Measurements from ENCODE around the gene CYP2D6. TPM values are rescaled to one million over a fixed set of nuclear protein-coding genes. Genes with fewer than 3 reads are reported as not detected.

The CYP2D6 gene
- total and polyA plus RNA-seq, 2 of the 13 experiments (the other 11 are each of a cell fraction or from before 2014, with no cell fraction given), result 1.0 to 3.7 TPM

- peak; percentile 49 for TF ChIP-seq TAF15 (IDR thresholded peaks at IDR 0.05; ENCODE audit: low read depth, low read length, poor library complexity, severe bottlenecking)
- peak; percentile 60; the same call in 1 of the 2 replicates for TF ChIP-seq TOPORS (CRISPR knock-in tag; IDR thresholded peaks at IDR 0.05)
- peak; percentile 88; the same call in 1 of the 2 replicates for TF ChIP-seq CHCHD3 (CRISPR knock-in tag; IDR thresholded peaks at IDR 0.05)
- no peak for TF ChIP-seq IKZF1 (IDR thresholded peaks at IDR 0.05)
- peak; percentile 55; the same call in 1 of the 2 replicates for TF ChIP-seq MEIS2 (CRISPR knock-in tag; IDR thresholded peaks at IDR 0.05)
- peak; percentile 90; the same call in 1 of the 2 replicates for TF ChIP-seq ZNF225 (CRISPR knock-in tag; IDR thresholded peaks at IDR 0.05)
- TF ChIP-seq HOXA7 (CRISPR knock-in tag; IDR thresholded peaks at IDR 0.05), result no peak
- peak; percentile 80 for TF ChIP-seq ZNF501 (CRISPR knock-in tag; IDR thresholded peaks at IDR 0.05)
- TF ChIP-seq PHF20 (CRISPR knock-in tag; IDR thresholded peaks at IDR 0.05), result peak; percentile 61; the same call in 1 of the 2 replicates
- TF ChIP-seq TEF (CRISPR knock-in tag; IDR thresholded peaks at IDR 0.05), result peak; percentile 51; the same call in 1 of the 2 replicates
- TF ChIP-seq MTF1 (CRISPR knock-in tag; IDR thresholded peaks at IDR 0.05), result peak; percentile 69; the same call in 1 of the 2 replicates
- TF ChIP-seq ZNF143 (CRISPR knock-in tag; IDR thresholded peaks at IDR 0.05), result peak; percentile 43; the same call in 1 of the 2 replicates
- TF ChIP-seq NFIB (CRISPR knock-in tag; IDR thresholded peaks at IDR 0.05; ENCODE audit: borderline replicate concordance), result no peak
- TF ChIP-seq, protein P1, sequence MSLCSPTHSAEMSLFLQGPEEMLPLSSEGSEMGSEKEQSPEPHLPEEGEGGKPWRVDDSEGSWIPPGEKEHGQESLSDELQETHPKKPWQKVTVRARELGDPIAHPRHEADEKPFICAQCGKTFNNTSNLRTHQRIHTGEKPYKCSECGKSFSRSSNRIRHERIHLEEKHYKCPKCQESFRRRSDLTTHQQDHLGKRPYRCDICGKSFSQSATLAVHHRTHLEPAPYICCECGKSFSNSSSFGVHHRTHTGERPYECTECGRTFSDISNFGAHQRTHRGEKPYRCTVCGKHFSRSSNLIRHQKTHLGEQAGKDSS (CRISPR knock-in tag; IDR thresholded peaks at IDR 0.05; ENCODE audit: borderline replicate concordance, low read depth), result no peak
- TF ChIP-seq RBFOX2 (IDR thresholded peaks at IDR 0.05; ENCODE audit: low read depth, low read length), result peak; percentile 92
- 0 out of 2 replicates have a peak, but pooled peaks have one; percentile 43 for TF ChIP-seq FUBP1 (CRISPR knock-in tag; IDR thresholded peaks at IDR 0.05; ENCODE audit: borderline replicate concordance)
- TF ChIP-seq, protein P2, sequence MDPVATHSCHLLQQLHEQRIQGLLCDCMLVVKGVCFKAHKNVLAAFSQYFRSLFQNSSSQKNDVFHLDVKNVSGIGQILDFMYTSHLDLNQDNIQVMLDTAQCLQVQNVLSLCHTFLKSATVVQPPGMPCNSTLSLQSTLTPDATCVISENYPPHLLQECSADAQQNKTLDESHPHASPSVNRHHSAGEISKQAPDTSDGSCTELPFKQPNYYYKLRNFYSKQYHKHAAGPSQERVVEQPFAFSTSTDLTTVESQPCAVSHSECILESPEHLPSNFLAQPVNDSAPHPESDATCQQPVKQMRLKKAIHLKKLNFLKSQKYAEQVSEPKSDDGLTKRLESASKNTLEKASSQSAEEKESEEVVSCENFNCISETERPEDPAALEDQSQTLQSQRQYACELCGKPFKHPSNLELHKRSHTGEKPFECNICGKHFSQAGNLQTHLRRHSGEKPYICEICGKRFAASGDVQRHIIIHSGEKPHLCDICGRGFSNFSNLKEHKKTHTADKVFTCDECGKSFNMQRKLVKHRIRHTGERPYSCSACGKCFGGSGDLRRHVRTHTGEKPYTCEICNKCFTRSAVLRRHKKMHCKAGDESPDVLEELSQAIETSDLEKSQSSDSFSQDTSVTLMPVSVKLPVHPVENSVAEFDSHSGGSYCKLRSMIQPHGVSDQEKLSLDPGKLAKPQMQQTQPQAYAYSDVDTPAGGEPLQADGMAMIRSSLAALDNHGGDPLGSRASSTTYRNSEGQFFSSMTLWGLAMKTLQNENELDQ (CRISPR knock-in tag; IDR thresholded peaks at IDR 0.05; ENCODE audit: borderline replicate concordance), result no peak
- TF ChIP-seq STAG1 (CRISPR knock-in tag; IDR thresholded peaks at IDR 0.05), result peak; percentile 90
- TF ChIP-seq HCFC1 (IDR thresholded peaks at IDR 0.05; ENCODE audit: low read depth, low read length), result no peak
- no peak for TF ChIP-seq TCF7L2 (IDR thresholded peaks at IDR 0.05; ENCODE audit: low read depth, low read length)
- no peak for TF ChIP-seq ZNF570 (CRISPR knock-in tag; IDR thresholded peaks at IDR 0.05; ENCODE audit: borderline replicate concordance)
- no peak for TF ChIP-seq PBX2 (CRISPR knock-in tag; IDR thresholded peaks at IDR 0.05)
- TF ChIP-seq CHD2 (IDR thresholded peaks at IDR 0.05; ENCODE audit: low read depth, low read length), result peak; percentile 43; the same call in 1 of the 2 replicates
Measured at GRCh38 chr22:42090596-42091454, 39.8 kb downstream of the CYP2D6 start, which contains the start of gene NDUFA6 (continued).

Data from HepG2 (cell line).